K562 (cell line): ENCODE results near the gene EIF2AK2. TPM values are rescaled to one million over a fixed set of nuclear protein-coding genes. Genes with fewer than 3 reads are reported as not detected.
A peak's percentile ranks its signal among the peaks of the same experiment; 100 is the strongest.

Experiments used
- ATAC-seq: fragments of 200-7000 bp; cut with Tn5 transposase; 3 replicates; pipeline ENCODE4 v1.9.1; 2020; ENCODE audit warnings: moderate library complexity
- BruUV-seq: library from RNA; stranded (reverse); fragments of 400-500 nt; replicated peaks from 2 replicates; lab custom pipeline; 2021; lab: Mats Ljungman, UMichigan
- CTCF ChIA-PET: fragments of 300-600 bp; formaldehyde crosslinking; extraction: SDS; loops from one replicate; lab custom pipeline; 2021; ENCODE audit warnings: low intra/inter-chr PET ratio; lab: Yijun Ruan, JAX
- POLR2A ChIA-PET: fragments of 300-600, 350-650 bp; sonication (Branson Sonifier 250); formaldehyde crosslinking; extraction: SDS; loops from one replicate; lab custom pipeline; 2021; ENCODE audit warnings: antibody characterized with exemption, inconsistent platforms; lab: Yijun Ruan, JAX
- DNase-seq, 4 experiments: peaks; one replicate each; pipeline versions ENCODE4 v3.0.0 to v3.0.0-alpha.2; 2011 to 2018; ENCODE audit warnings: low spot score in 3 of 4, mixed read lengths in 3 of 4; ENCODE audit errors: extremely low read depth in 1 of 4
- FAIRE-seq: peaks from 2 replicates; lab custom pipeline; 2011; peaks lifted over from hg19 to GRCh38; lab: Jason Lieb, UNC
- H2AFZ ChIP-seq: 2 replicates; pipeline ENCODE4 v1.6.0; 2011; ENCODE audit warnings: low read depth, low read length, control low read depth, inconsistent platforms
- H3K27ac ChIP-seq: fragments of 200-600 bp; 3 replicates; pipeline ENCODE4 v1.8.0; 2011; ENCODE audit warnings: low read depth, mild to moderate bottlenecking, control low read depth, inconsistent platforms, low read length, moderate library complexity, mixed read lengths; ENCODE audit errors: extremely low read depth
- H3K27me3 ChIP-seq, 2 experiments: fragments of 300-600 bp in 1 of 2; 2 replicates in 1 of 2; 3 replicates in 1 of 2; pipeline versions ENCODE4 v1.6.0 to v1.8.0; 2011; ENCODE audit warnings: inconsistent platforms in 2 of 2, low read length in 2 of 2, mild to moderate bottlenecking in 1 of 2, mixed read lengths in 1 of 2, moderate library complexity in 1 of 2; ENCODE audit not compliant: control insufficient read depth in 2 of 2, insufficient read depth in 2 of 2
- H3K36me3 ChIP-seq: fragments of 300-600 bp; 3 replicates; pipeline ENCODE4 v1.8.0; 2011; ENCODE audit warnings: mild to moderate bottlenecking, low read length, inconsistent platforms; ENCODE audit not compliant: control insufficient read depth, insufficient read depth
- H3K4me1 ChIP-seq, 2 experiments: fragments of 200-600 bp in 1 of 2; replicated peaks in 1 of 2; 2 replicates in 1 of 2; 3 replicates in 1 of 2; pipeline versions ENCODE4 v1.5.1 to v1.8.0; 2011; ENCODE audit warnings: inconsistent platforms in 2 of 2, low read length in 2 of 2, mild to moderate bottlenecking in 1 of 2, mixed read lengths in 1 of 2, moderate library complexity in 1 of 2; ENCODE audit not compliant: control insufficient read depth in 2 of 2, insufficient read depth in 2 of 2
- H3K4me2 ChIP-seq: 2 replicates; pipeline ENCODE4 v1.6.1; 2011; ENCODE audit warnings: low read length, control low read depth, inconsistent platforms, mixed read lengths; ENCODE audit not compliant: insufficient read depth
- H3K4me3 ChIP-seq: fragments of 200-600 bp; sonication (generic), shearing (Covaris generic); 2 replicates; pipeline ENCODE4 v1.5.1; 2016; ENCODE audit warnings: control low read depth, inconsistent platforms
- H3K79me2 ChIP-seq: fragments of 200-600 bp; 3 replicates; pipeline ENCODE4 v1.8.0; 2011; ENCODE audit warnings: low read length, inconsistent platforms; ENCODE audit not compliant: control insufficient read depth, insufficient read depth
- H3K9ac ChIP-seq, 2 experiments: 2 replicates each; pipeline versions ENCODE4 v1.6.0 to v1.6.1; 2011; ENCODE audit warnings: low read depth in 2 of 2, low read length in 2 of 2, control low read depth in 1 of 2, inconsistent platforms in 1 of 2, mild to moderate bottlenecking in 1 of 2, mixed read lengths in 1 of 2; ENCODE audit not compliant: insufficient read depth in 1 of 2
- H3K9me1 ChIP-seq: one replicate; pipeline ENCODE4 v1.6.0; 2011; ENCODE audit warnings: inconsistent platforms, mild to moderate bottlenecking, low read length, moderate library complexity; ENCODE audit not compliant: control insufficient read depth, insufficient read depth
- H3K9me3 ChIP-seq: replicated peaks from 2 replicates; pipeline ENCODE4 v1.5.1; 2011; ENCODE audit warnings: low read depth, low read length, inconsistent platforms; ENCODE audit not compliant: control insufficient read depth, insufficient read depth
- H4K20me1 ChIP-seq: replicated peaks from 2 replicates; pipeline ENCODE4 v1.6.1; 2011; ENCODE audit warnings: low read length, inconsistent platforms, mixed read lengths; ENCODE audit not compliant: control insufficient read depth, insufficient read depth
- CEBPZ ChIP-seq: fragments of 150-350 bp; IDR thresholded peaks from 2 replicates; pipeline ENCODE4 v1.6.1; 2014; ENCODE audit warnings: low read depth, mild to moderate bottlenecking, low read length, borderline replicate concordance
- CHCHD3 ChIP-seq: fragments of 250-450 bp; sonication (Bioruptor Pico); IDR thresholded peaks from 2 replicates; pipeline ENCODE4 v2.1.2; 2022; ENCODE audit warnings: mild to moderate bottlenecking
- DNMT1 ChIP-seq: fragments of 450-650 bp; IDR thresholded peaks from 2 replicates; pipeline ENCODE4 v1.6.1; 2016; ENCODE audit warnings: antibody characterized with exemption, mild to moderate bottlenecking
- EP400 ChIP-seq: fragments of 450-650 bp; IDR thresholded peaks from 2 replicates; pipeline ENCODE4 v1.6.1; 2017; ENCODE audit warnings: antibody characterized with exemption, mild to moderate bottlenecking, moderate library complexity
- ERF ChIP-seq: fragments of 450-650 bp; formaldehyde crosslinking; IDR thresholded peaks from 2 replicates; pipeline ENCODE4 v1.4.0; 2020; ENCODE audit warnings: mild to moderate bottlenecking, mixed read lengths
- FOXK1 ChIP-seq: sonication (generic); formaldehyde crosslinking; IDR thresholded peaks from 2 replicates; pipeline ENCODE4 v1.8.0; 2022; ENCODE audit warnings: missing genetic modification reagents, mild to moderate bottlenecking, borderline replicate concordance
- MLLT1 ChIP-seq, 2 experiments: fragments of 450-650 bp; IDR thresholded peaks; 2 replicates each; pipeline ENCODE4 v1.6.1; 2016
- MYBL2 ChIP-seq, 2 experiments: fragments of 450-650 bp in 1 of 2; sonication (generic) in 1 of 2; formaldehyde crosslinking in 1 of 2; IDR thresholded peaks; 2 replicates each; pipeline versions ENCODE4 v1.6.1 to v1.8.1; 2017 to 2022; ENCODE audit warnings: borderline replicate concordance in 1 of 2, inconsistent platforms in 1 of 2, low read depth in 1 of 2, mild to moderate bottlenecking in 1 of 2, missing genetic modification reagents in 1 of 2, moderate library complexity in 1 of 2
- NCOA4 ChIP-seq: fragments of 450-650 bp; IDR thresholded peaks from 2 replicates; pipeline ENCODE4 v1.6.1; 2018; ENCODE audit warnings: mild to moderate bottlenecking; ENCODE audit not compliant: partially characterized antibody
- SMARCA4 ChIP-seq: fragments of 450-650 bp; IDR thresholded peaks from 2 replicates; pipeline ENCODE4 v1.6.1; 2016
- WHSC1 ChIP-seq: IDR thresholded peaks from one replicate; pipeline ENCODE4 v1.6.1; 2012; ENCODE audit warnings: low read length, control low read depth, inconsistent platforms
- ZNF124 ChIP-seq: sonication (generic); formaldehyde crosslinking; IDR thresholded peaks from 2 replicates; pipeline ENCODE4 v1.8.1; 2022; ENCODE audit warnings: missing genetic modification reagents
- ZNF324 ChIP-seq: fragments of 250-450 bp; sonication (Bioruptor Pico); IDR thresholded peaks from 2 replicates; pipeline ENCODE4 v1.4.0; 2020; ENCODE audit warnings: mild to moderate bottlenecking
- ZNF445 ChIP-seq: fragments of 250-450 bp; sonication (Bioruptor Pico); IDR thresholded peaks from 2 replicates; pipeline ENCODE4 v1.4.0; 2020; ENCODE audit warnings: low read depth, mild to moderate bottlenecking, moderate library complexity
- WGBS: fragments of 100-300 bp; shearing (Covaris generic); methylation state at CpG from one replicate; pipeline ENCODE4 v1.1.6; 2016; ENCODE audit warnings: low coverage, mixed read lengths; ENCODE audit not compliant: insufficient coverage; ENCODE audit errors: missing lambda C conversion rate; 5-methylcytosine and 5-hydroxymethylcytosine counted together
- in situ Hi-C: fragments of 300-500 bp; cut with MboI; formaldehyde crosslinking; loops from 4 replicates; pipeline ENCODE4 v1.15.0; 2018; ENCODE audit warnings: inconsistent platforms, mixed read lengths
- intact Hi-C: fragments of 100-400 bp; cut with micrococcal nuclease; formaldehyde crosslinking; loops from 2 replicates; pipeline ENCODE4 v1.14.2; 2022
- polyA plus RNA-seq, 8 experiments: library from polyadenylated mRNA; depleted of rRNA in 4 of 8; stranded (reverse) in 5 of 8; unstranded in 3 of 8; fragments of >200 nt; fragmentation: Nextera tagmentation in 2 of 8; fragmentation: Illumina TruSeq in 1 of 8; extraction: Ambion mirVana in 2 of 8; extraction: Trizol in 1 of 8; gene quantifications; 2 replicates each; pipeline versions ENCODE4 v1.2.1 to v1.2.3, GENCODE V29; 2011 to 2014; ENCODE audit warnings: inconsistent platforms in 1 of 8, missing spikeins in 1 of 8
- total RNA-seq, 7 experiments: library from RNA; depleted of rRNA in 6 of 7; stranded (reverse); fragments of >200 nt in 6 of 7; fragmentation: Illumina TruSeq in 2 of 7; extraction: Trizol in 2 of 7; gene quantifications; 2 replicates each; pipeline versions ENCODE4 v1.2.1 to v1.2.3, GENCODE V29; 2011 to 2021; ENCODE audit warnings: low replicate concordance in 1 of 7
- TF ChIP-seq, protein P1 (sequence below): sonication (generic); formaldehyde crosslinking; IDR thresholded peaks from 2 replicates; pipeline ENCODE4 v1.9.0; 2022; ENCODE audit warnings: mild to moderate bottlenecking, missing genetic modification reagents

Gene EIF2AK2
- total and polyA plus RNA-seq, 9 of the 15 experiments (the other 6 are each of a cell fraction or from before 2014, with no cell fraction given): 3.8 to 19.5 (median 13.3) TPM

DNA sequence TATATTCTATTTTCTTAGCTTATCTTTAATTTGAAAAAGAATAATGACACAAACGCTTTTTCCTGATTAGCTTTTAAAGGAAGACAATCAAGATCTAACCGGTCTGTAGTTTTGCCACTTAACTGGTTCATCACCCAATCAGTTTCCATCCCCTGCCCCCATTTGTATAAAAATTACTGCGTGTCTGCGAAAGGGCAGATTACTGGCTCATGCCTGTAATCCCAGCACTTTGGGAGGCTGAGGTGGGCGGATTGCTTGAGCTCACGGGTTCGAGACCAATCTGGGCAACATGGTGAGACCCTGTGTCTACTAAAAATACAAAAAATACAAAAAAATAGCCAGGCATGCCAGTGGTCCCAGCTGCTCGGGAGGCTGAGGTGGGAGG is 41.9 kb upstream of the EIF2AK2 start (continued):
- TF ChIP-seq CEBPZ (no peak), ZNF324 (CRISPR knock-in tag) (no peak), ZNF124 (CRISPR knock-in tag) (no peak), MYBL2 (IDR thresholded peaks at IDR 0.05; ENCODE audit: low read depth) (no peak), MYBL2 (CRISPR knock-in tag; IDR thresholded peaks at IDR 0.05; ENCODE audit: borderline replicate concordance) (no peak)
- TF ChIP-seq, all 486 proteins: peak for 0

DNA sequence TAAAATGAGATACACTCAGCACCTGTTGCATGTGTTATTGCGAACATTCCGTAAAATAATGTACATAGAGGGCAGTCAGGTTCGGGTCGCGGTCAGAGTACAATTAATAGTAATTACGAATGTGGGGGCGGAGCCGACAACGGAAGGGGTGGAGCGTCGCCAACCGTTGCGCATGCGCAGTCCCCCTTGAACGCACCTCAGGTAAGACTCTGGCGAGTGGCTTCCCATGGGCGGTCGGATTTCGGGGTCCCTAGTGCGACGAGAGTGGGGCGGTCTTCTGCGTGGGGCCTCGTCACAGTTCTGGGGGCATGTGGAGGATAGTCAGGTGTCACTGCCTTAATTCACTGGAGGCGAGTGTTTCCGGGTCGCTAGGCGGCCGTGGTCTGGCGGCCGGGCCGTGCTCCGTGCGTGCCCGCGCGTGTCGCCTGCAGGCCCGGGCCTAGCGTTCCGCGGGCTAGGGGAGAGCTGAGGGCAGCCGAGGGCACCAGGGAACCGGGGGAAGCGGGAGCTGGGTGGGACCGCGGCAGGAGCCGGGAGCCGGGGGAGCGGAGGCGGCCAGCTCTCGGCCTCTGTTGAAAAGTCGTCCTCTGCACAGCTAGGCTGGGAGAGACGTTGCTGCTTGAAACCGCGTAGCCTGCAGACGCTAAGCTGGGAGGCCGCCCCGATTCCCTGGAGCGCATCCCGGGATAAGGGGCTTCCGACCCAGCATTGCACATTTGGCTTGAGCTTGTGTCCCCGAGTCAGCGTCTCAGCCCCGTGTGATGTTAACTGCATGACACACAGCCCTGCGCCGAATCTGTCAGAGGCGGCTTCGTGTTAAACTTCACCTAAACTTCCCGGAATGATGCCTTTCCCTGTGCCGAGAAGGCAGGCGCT is 39.8 kb upstream of the EIF2AK2 start, which contains the start of gene CEBPZOS:
TSS of gene CEBPZOS (plus strand) at position 177 of the 876 bp plus-strand sequence. CDS start 3,209 bp downstream, outside the sequence.
- Histone ChIP-seq H3K36me3 (peaks cover 29% of the 10 kb centered on the region; the same call in 2 of the 3 replicates), H3K9me1 (no peaks in the 10 kb centered on the region), H3K79me2 (peaks cover 45% of the 10 kb centered on the region), H3K4me3 (peak within 1 kb of the TSS; percentile 61), H3K27me3 (no peaks in the 10 kb centered on the region), H3K4me2 (peak within 1 kb of the TSS; percentile 85), H4K20me1 (no peaks in the 10 kb centered on the region), H3K9ac (peak within 1 kb of the TSS; percentile 74 to 99), H2AFZ (peak within 1 kb of the TSS; percentile 98), H3K27ac (peak within 1 kb of the TSS; percentile 84), H3K4me1 (peaks cover 3 to 16% of the 10 kb centered on the region in 2 experiments; a peak in 3 of 5 replicates), H3K9me3 (peaks cover 3% of the 10 kb centered on the region; the same call in 1 of the 2 replicates)
- FAIRE-seq (peak; percentile 87), ATAC-seq (peak; percentile 86), DNase-seq (peak; percentile 87 to 95 (median 94))
- intact Hi-C loops: no loop called here
- in situ Hi-C loops: no loop called here
- BruUV-seq: no TSS peak
- POLR2A ChIA-PET: interaction anchor here (0.6 to 1.1 kb wide), 5 partner anchors 15 to 1405 kb away, joined by 3 to 4 read pairs (median 3); partner anchors contain the start of gene STRN
- 1% methylated on average over 65 of the region's 72 CpGs for WGBS
- CTCF ChIA-PET: no interaction called here
- TF ChIP-seq WHSC1: no peak
- TF ChIP-seq, protein P1, sequence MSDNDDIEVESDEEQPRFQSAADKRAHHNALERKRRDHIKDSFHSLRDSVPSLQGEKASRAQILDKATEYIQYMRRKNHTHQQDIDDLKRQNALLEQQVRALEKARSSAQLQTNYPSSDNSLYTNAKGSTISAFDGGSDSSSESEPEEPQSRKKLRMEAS: peak; percentile 90
- no peak for TF ChIP-seq DNMT1
- no peak for TF ChIP-seq MLLT1 (IDR thresholded peaks at IDR 0.05)
- no peak for TF ChIP-seq FOXK1 (CRISPR knock-in tag)
- TF ChIP-seq ERF (CRISPR knock-in tag): peak; percentile 72; the same call in 1 of the 2 replicates
- TF ChIP-seq EP400: peak; percentile 81
- TF ChIP-seq ZNF445 (CRISPR knock-in tag): no peak
- TF ChIP-seq NCOA4: no peak
- TF ChIP-seq SMARCA4: no peak
- no peak for TF ChIP-seq CHCHD3 (CRISPR knock-in tag)
